Retinal pigment epithelial cell (primary cell): Measurements from ENCODE around the gene PBX3.
A peak's percentile ranks its signal among the peaks of the same experiment; 100 is the strongest.

ENCODE experiments used
- DNase-seq: peaks from one replicate; pipeline ENCODE4 v3.0.0-alpha.2; 2010; ENCODE audit warnings: low read depth
- H3K4me3 ChIP-seq: 2 replicates; pipeline ENCODE4 v1.5.1; 2011; ENCODE audit warnings: mild to moderate bottlenecking, low read length, control low read depth, moderate library complexity
- TF ChIP-seq, protein P1 (sequence below): conservative IDR thresholded peaks from 2 replicates; pipeline ENCODE4 v1.5.1; 2011; ENCODE audit warnings: low read depth, low read length, control low read depth, inconsistent platforms

Gene PBX3

GRCh38 chr9:125805586-125805985, 58.4 kb downstream of the PBX3 start:
- H3K4me3 ChIP-seq = no peak overlapping the region
- DNase-seq = no peak
- TF ChIP-seq, protein P1, sequence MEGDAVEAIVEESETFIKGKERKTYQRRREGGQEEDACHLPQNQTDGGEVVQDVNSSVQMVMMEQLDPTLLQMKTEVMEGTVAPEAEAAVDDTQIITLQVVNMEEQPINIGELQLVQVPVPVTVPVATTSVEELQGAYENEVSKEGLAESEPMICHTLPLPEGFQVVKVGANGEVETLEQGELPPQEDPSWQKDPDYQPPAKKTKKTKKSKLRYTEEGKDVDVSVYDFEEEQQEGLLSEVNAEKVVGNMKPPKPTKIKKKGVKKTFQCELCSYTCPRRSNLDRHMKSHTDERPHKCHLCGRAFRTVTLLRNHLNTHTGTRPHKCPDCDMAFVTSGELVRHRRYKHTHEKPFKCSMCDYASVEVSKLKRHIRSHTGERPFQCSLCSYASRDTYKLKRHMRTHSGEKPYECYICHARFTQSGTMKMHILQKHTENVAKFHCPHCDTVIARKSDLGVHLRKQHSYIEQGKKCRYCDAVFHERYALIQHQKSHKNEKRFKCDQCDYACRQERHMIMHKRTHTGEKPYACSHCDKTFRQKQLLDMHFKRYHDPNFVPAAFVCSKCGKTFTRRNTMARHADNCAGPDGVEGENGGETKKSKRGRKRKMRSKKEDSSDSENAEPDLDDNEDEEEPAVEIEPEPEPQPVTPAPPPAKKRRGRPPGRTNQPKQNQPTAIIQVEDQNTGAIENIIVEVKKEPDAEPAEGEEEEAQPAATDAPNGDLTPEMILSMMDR = no peak

DNA sequence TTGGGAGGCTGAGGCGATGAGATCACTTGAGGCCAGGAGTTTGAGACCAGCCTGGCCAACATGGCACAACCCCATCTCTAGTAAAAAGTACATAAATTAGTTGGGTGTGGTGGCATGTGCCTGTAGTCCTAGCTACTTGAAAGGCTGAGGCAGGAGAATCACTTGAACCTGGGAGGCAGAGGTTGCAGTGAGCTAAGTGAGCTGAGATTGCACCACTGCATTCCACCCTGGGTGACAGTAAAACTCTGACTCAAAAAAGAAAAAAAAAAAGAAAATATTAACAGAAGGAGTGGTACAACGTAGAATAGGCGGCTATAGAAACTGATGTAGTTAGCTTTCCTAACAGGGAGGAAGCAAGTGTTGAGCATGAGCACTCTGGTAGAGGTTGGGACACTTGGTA, 59.9 kb downstream of the PBX3 start:
- TF ChIP-seq, protein P1 = no peak
- H3K4me3 ChIP-seq = no peak overlapping the region
- DNase-seq = no peak

DNA sequence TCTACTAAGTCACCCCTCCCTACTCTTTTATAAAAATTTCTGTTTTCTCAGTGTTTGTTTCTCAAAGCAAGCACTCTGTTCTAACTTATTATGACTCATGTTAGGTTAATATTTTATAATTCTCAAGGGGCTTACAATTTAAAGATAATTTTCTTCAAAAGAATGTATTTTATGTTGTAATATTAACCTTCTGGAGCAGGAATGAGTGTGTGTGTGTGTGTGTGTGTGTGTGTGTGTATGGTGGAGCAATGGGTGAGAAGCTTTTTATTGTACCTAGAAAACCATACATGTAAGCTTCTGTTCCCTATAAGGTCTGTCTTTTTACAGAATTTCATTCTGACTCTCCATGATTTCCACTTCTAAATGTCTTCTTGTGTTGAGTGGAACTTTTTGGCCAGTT, 63.0 kb downstream of the PBX3 start:
- TF ChIP-seq, protein P1 = no peak
- no peak overlapping the region for H3K4me3 ChIP-seq
- DNase-seq = no peak

- no peak overlapping the region for H3K4me3 ChIP-seq
- TF ChIP-seq, protein P1 = no peak
- DNase-seq = no peak
Measured at GRCh38 chr9:125811002-125811401, 63.8 kb downstream of the PBX3 start.

DNA sequence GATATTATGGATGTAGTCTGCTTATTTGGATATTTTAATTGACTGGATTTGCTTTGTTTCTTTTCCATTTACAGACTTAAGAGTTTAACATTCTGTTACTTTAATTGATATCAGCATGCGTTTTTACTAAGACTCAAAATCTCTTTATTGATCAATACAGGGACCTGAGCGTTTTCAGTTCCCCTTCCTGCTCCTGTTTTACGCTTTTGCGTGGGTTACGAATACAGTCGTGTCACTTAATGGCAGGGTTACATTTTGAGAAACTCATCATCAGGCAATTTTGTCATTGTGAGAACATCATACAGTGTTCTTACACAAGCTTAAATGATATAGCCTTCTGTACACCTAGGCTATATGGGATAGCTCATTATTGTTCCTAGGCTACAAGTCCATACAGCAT, 65.2 kb downstream of the PBX3 start:
- TF ChIP-seq, protein P1 = no peak
- DNase-seq = no peak
- no peak overlapping the region for H3K4me3 ChIP-seq

DNA sequence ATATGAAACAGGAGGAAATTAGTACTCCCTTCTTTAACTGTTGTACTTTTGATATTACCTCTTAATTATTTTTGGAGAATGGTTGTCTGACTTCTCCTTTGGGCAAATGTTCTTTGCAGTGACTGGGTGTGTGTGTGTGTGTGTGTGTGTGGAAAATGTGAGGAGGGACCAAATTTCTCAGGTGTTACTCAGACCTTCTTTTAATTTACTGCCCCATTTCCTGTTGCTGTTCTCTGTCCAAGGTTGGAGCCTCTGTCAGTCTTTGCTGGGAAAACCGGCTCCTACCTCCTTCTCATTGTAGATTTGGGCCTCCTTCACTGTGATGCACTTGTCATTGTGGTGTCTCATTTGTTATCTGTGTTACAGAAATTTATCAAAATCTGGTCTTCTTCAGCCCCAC, 68.4 kb downstream of the PBX3 start:
- DNase-seq = no peak
- TF ChIP-seq, protein P1 = no peak
- H3K4me3 ChIP-seq = no peak overlapping the region

GRCh38 chr9:125816321-125816720, 69.1 kb downstream of the PBX3 start:
- DNase-seq = peak; percentile 60
- TF ChIP-seq, protein P1 = no peak
- no peak overlapping the region for H3K4me3 ChIP-seq
